ENCODE data around the gene RNF144A. TPM values are rescaled to one million over a fixed set of nuclear protein-coding genes. Genes with fewer than 3 reads are reported as not detected.

The RNF144A gene
- total and polyA plus RNA-seq, 10 of the 15 experiments (the other 5 are each of a cell fraction or from before 2014, with no cell fraction given): 0.02 to 12.1 (median 0.48) TPM; not detected in 1

- TF ChIP-seq, protein P1, sequence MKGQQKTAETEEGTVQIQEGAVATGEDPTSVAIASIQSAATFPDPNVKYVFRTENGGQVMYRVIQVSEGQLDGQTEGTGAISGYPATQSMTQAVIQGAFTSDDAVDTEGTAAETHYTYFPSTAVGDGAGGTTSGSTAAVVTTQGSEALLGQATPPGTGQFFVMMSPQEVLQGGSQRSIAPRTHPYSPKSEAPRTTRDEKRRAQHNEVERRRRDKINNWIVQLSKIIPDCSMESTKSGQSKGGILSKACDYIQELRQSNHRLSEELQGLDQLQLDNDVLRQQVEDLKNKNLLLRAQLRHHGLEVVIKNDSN (IDR thresholded peaks at IDR 0.05; ENCODE audit: borderline replicate concordance, extremely low read length, insufficient read depth, low read depth, low read length): no peak
- TF ChIP-seq IRF3 (IDR thresholded peaks at IDR 0.05): no peak
- TF ChIP-seq BCL3 (IDR thresholded peaks at IDR 0.05; ENCODE audit: borderline replicate concordance, insufficient read depth, low read depth, low read length, poor library complexity, severe bottlenecking): no peak
- no peak for TF ChIP-seq NBN (IDR thresholded peaks at IDR 0.05)
- no peak for TF ChIP-seq HDAC6 (IDR thresholded peaks at IDR 0.05; ENCODE audit: unreplicated experiment)
- TF ChIP-seq, protein P2, sequence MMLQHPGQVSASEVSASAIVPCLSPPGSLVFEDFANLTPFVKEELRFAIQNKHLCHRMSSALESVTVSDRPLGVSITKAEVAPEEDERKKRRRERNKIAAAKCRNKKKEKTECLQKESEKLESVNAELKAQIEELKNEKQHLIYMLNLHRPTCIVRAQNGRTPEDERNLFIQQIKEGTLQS (IDR thresholded peaks at IDR 0.05; ENCODE audit: borderline replicate concordance, extremely low read depth, low read depth, low read length): no peak
- no peak for TF ChIP-seq RBBP5 (conservative IDR thresholded peaks at IDR 0.05)
- no peak for TF ChIP-seq MTA3 (IDR thresholded peaks at IDR 0.05; ENCODE audit: borderline replicate concordance, low read length)
- TF ChIP-seq MTA2 (IDR thresholded peaks at IDR 0.05; ENCODE audit: low read depth): no peak
- TF ChIP-seq YBX1 (IDR thresholded peaks at IDR 0.05): no peak
Observed at GRCh38 chr2:6966446-6966940, 49.3 kb downstream of the RNF144A start (continued).
